Measurements from ENCODE around the gene ANO6.

DNA sequence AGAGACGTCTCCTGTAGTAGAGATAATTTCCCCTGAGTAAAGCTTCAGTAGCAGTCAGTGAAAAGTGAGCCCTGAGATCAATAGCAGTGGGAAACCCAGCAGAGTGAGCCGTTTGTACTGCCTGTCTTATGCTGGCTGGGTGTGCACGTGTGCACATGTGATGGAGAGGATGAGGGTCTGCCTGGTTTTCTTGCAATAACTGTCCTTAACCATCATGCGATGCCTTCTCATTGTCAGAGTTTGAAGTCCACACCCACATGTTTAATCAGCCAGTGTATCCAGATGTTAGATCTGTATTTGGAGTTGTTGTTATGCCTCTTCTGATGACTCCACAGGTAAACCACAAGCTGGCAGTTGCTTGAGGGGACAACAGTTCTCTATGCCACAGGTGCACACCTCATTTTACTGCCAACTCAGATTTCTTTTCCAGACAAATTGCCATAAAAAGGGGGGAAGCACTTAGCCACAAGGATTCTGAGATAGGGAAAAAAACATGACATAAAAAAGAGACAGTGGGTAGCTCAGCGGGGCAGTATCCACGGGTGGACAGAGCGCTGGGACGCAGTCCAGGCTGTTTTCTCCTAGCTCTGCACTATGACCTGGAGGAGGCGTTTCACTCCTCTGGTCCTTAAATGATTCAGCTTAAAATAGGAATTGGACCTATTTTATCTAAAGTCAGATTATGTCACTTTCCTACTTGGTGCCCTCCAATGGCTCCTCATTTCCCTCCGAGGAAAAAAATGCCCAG lies 192.3 kb downstream of the ANO6 start:
- TF ChIP-seq, protein P1, sequence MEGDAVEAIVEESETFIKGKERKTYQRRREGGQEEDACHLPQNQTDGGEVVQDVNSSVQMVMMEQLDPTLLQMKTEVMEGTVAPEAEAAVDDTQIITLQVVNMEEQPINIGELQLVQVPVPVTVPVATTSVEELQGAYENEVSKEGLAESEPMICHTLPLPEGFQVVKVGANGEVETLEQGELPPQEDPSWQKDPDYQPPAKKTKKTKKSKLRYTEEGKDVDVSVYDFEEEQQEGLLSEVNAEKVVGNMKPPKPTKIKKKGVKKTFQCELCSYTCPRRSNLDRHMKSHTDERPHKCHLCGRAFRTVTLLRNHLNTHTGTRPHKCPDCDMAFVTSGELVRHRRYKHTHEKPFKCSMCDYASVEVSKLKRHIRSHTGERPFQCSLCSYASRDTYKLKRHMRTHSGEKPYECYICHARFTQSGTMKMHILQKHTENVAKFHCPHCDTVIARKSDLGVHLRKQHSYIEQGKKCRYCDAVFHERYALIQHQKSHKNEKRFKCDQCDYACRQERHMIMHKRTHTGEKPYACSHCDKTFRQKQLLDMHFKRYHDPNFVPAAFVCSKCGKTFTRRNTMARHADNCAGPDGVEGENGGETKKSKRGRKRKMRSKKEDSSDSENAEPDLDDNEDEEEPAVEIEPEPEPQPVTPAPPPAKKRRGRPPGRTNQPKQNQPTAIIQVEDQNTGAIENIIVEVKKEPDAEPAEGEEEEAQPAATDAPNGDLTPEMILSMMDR (IDR thresholded peaks at IDR 0.05), result no peak
- TF ChIP-seq CBFB (CRISPR knock-in tag; IDR thresholded peaks at IDR 0.05; ENCODE audit: low read depth) (no peak), FOXJ3 (CRISPR knock-in tag; IDR thresholded peaks at IDR 0.05; ENCODE audit: borderline replicate concordance) (no peak), CREB1 (CRISPR knock-in tag; IDR thresholded peaks at IDR 0.05) (no peak), CREM (CRISPR knock-in tag; IDR thresholded peaks at IDR 0.05) (no peak), ETV6 (CRISPR knock-in tag; IDR thresholded peaks at IDR 0.05) (no peak)
- TF ChIP-seq, protein P2, sequence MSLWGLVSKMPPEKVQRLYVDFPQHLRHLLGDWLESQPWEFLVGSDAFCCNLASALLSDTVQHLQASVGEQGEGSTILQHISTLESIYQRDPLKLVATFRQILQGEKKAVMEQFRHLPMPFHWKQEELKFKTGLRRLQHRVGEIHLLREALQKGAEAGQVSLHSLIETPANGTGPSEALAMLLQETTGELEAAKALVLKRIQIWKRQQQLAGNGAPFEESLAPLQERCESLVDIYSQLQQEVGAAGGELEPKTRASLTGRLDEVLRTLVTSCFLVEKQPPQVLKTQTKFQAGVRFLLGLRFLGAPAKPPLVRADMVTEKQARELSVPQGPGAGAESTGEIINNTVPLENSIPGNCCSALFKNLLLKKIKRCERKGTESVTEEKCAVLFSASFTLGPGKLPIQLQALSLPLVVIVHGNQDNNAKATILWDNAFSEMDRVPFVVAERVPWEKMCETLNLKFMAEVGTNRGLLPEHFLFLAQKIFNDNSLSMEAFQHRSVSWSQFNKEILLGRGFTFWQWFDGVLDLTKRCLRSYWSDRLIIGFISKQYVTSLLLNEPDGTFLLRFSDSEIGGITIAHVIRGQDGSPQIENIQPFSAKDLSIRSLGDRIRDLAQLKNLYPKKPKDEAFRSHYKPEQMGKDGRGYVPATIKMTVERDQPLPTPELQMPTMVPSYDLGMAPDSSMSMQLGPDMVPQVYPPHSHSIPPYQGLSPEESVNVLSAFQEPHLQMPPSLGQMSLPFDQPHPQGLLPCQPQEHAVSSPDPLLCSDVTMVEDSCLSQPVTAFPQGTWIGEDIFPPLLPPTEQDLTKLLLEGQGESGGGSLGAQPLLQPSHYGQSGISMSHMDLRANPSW (CRISPR knock-in tag; conservative IDR thresholded peaks at IDR 0.05; ENCODE audit: low read depth), result no peak
- TF ChIP-seq, protein P3, sequence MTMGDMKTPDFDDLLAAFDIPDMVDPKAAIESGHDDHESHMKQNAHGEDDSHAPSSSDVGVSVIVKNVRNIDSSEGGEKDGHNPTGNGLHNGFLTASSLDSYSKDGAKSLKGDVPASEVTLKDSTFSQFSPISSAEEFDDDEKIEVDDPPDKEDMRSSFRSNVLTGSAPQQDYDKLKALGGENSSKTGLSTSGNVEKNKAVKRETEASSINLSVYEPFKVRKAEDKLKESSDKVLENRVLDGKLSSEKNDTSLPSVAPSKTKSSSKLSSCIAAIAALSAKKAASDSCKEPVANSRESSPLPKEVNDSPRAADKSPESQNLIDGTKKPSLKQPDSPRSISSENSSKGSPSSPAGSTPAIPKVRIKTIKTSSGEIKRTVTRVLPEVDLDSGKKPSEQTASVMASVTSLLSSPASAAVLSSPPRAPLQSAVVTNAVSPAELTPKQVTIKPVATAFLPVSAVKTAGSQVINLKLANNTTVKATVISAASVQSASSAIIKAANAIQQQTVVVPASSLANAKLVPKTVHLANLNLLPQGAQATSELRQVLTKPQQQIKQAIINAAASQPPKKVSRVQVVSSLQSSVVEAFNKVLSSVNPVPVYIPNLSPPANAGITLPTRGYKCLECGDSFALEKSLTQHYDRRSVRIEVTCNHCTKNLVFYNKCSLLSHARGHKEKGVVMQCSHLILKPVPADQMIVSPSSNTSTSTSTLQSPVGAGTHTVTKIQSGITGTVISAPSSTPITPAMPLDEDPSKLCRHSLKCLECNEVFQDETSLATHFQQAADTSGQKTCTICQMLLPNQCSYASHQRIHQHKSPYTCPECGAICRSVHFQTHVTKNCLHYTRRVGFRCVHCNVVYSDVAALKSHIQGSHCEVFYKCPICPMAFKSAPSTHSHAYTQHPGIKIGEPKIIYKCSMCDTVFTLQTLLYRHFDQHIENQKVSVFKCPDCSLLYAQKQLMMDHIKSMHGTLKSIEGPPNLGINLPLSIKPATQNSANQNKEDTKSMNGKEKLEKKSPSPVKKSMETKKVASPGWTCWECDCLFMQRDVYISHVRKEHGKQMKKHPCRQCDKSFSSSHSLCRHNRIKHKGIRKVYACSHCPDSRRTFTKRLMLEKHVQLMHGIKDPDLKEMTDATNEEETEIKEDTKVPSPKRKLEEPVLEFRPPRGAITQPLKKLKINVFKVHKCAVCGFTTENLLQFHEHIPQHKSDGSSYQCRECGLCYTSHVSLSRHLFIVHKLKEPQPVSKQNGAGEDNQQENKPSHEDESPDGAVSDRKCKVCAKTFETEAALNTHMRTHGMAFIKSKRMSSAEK (CRISPR knock-in tag; IDR thresholded peaks at IDR 0.05; ENCODE audit: borderline replicate concordance), result no peak
- TF ChIP-seq, protein P4, sequence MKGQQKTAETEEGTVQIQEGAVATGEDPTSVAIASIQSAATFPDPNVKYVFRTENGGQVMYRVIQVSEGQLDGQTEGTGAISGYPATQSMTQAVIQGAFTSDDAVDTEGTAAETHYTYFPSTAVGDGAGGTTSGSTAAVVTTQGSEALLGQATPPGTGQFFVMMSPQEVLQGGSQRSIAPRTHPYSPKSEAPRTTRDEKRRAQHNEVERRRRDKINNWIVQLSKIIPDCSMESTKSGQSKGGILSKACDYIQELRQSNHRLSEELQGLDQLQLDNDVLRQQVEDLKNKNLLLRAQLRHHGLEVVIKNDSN (CRISPR knock-in tag; IDR thresholded peaks at IDR 0.05), result no peak
- TF ChIP-seq, protein P5, sequence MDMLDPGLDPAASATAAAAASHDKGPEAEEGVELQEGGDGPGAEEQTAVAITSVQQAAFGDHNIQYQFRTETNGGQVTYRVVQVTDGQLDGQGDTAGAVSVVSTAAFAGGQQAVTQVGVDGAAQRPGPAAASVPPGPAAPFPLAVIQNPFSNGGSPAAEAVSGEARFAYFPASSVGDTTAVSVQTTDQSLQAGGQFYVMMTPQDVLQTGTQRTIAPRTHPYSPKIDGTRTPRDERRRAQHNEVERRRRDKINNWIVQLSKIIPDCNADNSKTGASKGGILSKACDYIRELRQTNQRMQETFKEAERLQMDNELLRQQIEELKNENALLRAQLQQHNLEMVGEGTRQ (CRISPR knock-in tag; IDR thresholded peaks at IDR 0.05), result no peak
- TF ChIP-seq, protein P6, sequence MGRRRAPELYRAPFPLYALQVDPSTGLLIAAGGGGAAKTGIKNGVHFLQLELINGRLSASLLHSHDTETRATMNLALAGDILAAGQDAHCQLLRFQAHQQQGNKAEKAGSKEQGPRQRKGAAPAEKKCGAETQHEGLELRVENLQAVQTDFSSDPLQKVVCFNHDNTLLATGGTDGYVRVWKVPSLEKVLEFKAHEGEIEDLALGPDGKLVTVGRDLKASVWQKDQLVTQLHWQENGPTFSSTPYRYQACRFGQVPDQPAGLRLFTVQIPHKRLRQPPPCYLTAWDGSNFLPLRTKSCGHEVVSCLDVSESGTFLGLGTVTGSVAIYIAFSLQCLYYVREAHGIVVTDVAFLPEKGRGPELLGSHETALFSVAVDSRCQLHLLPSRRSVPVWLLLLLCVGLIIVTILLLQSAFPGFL (CRISPR knock-in tag; IDR thresholded peaks at IDR 0.05; ENCODE audit: borderline replicate concordance), result no peak

Data from WTC11 (cell line).